GM19035 (cell line): ENCODE data around the gene ZNF445.
"Not testable (repeated sequence)": the region's sequence is repeated elsewhere in the genome, so short reads cannot be mapped to it uniquely, and the experiment has no call there.

Source experiments
- ATAC-seq: cut with Tn5 transposase; IDR thresholded peaks from one replicate; pipeline ENCODE4 v1.9.1; 2021; ENCODE audit not compliant: unreplicated experiment

Gene ZNF445

GRCh38 chr3:44477312-44478030 is at the start of gene ZNF445:
Gene ZNF445 (minus strand): TSS chr3:44477670. CDS start chr3:44455549, 22,121 bp downstream.
- peak; percentile 95 for ATAC-seq

GRCh38 chr3:44525060-44525459 is 47.6 kb upstream of the ZNF445 start:
- no peak for ATAC-seq

DNA sequence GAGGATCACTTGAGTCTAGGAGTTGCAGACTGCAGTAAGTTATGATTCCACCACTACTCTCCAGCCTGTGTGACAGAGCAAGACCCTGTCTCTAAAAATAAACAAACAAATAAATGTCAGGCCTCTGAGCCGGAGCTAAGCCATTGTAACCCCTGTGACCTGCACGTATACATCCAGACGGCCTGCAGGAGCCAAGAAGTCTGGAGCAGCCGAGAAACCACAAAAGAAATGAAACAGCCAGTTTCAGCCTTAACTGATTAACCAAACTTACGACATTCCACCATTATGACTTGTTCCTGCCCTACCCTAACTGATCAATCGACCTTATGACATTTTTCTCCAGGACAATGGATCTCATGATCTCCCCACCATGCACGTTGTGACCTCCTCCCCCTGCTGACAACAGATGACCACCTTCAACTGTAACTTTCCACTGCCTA is 45.0 kb upstream of the ZNF445 start:
- no peak for ATAC-seq

DNA sequence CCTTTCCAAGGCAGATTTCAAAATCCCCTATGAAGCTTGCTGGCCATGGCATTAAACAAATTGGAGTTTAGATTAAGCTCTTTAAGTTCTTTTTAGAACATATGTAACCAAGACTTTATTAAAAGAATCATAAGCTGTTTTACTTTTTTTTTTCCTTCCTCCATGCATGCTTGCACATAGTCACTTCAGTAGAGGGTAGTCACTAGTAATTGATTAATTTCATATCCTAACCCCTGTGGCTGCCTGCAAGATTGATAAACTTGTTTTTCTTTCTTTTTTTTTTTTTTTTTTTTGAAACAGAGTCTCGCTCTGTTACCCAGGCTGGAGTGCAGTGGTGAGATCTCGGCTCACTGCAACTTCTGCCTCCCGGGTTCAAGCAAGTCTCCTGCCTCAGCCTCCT is 44.3 kb upstream of the ZNF445 start:
- ATAC-seq = no peak

GRCh38 chr3:44518782-44519156 is 41.3 kb upstream of the ZNF445 start:
- ATAC-seq = no peak

GRCh38 chr3:44516230-44516629 is 38.8 kb upstream of the ZNF445 start:
- ATAC-seq = no peak

DNA sequence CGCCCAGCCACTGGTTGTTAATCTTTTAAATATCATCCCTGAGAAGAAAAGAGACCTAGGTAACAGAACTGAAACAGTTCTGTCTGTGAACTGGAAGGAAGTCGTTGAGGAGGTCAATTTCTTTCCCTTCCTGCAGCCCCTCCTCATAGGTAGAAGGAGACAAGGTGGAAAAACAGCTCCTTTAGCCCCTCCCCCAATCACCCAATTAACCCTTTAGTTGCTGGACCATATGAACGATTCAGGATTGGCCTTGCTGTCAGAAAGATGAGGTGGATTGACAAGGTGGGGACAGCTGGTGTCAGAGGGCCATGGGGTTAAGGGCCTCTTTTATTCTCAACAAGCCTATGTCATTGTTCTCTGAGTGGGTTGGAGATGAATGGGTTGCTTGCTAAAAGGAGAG is 36.0 kb upstream of the ZNF445 start:
- no peak for ATAC-seq

GRCh38 chr3:44511238-44511566 is 33.7 kb upstream of the ZNF445 start:
- ATAC-seq = no peak

- peak; percentile 42 for ATAC-seq
Measured at GRCh38 chr3:44510000-44510368, 32.5 kb upstream of the ZNF445 start.

- ATAC-seq = no peak
Measured at GRCh38 chr3:44509393-44509921, 32.0 kb upstream of the ZNF445 start.

DNA sequence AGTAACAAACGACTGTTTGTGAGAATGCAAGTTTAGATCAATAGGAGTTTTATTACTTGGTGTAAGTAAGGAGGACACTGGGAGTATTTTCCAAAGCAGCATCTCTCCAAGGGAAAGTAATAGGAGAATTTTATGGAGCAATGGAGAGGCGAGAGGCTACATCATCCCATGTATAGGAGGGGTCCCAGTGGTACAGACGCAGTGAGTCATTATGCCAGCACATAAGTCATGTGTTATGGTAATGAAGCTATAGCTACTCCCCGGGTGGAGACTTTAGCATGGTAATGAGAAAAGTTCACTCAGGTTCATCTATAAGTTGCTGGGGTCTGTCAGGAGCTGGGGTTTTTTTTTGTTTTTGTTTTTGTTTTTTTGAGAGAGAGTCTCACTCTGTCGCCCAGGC is 29.5 kb upstream of the ZNF445 start:
- no peak for ATAC-seq

DNA sequence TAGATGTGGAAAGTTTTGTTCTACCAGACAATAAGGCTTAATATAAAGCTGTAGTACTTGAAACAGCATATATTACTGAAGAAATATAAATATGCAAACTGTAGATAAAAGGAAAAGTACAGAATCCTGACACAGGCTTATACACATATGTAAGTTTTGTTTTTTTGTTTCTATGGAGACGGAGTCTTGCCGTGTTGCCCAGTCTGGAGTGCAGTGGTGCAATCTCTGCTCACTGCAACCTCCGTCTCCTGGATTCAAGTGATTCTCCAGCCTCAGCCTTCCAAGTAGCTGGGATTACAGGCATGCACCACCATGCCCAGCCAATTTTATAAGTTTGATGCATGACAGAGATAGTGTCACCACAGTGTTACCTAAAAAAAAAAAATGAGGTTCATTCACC is 29.1 kb upstream of the ZNF445 start:
- no peak for ATAC-seq

DNA sequence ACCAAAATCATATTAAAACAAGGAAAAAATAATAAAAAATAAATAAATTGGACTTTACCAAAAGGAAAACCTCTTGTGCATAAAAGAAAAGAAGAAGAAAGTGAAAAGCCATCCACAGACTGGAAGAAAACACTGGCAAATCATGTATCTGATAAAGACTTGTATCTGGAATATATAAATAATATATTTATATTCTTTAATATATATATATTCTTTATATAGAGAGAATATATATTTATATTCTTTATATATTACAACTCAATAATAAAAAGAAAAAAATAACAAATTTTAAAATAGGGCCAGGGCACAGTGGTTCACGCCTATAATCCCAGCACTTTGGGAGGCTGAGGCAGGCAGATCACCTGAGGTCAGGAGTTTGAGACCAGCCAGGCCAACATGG is 27.1 kb upstream of the ZNF445 start:
- no peak for ATAC-seq

- ATAC-seq = not testable (repeated sequence)
Measured at GRCh38 chr3:44503178-44503577, 25.7 kb upstream of the ZNF445 start.

- ATAC-seq = no peak
Measured at GRCh38 chr3:44501971-44502370, 24.5 kb upstream of the ZNF445 start.

DNA sequence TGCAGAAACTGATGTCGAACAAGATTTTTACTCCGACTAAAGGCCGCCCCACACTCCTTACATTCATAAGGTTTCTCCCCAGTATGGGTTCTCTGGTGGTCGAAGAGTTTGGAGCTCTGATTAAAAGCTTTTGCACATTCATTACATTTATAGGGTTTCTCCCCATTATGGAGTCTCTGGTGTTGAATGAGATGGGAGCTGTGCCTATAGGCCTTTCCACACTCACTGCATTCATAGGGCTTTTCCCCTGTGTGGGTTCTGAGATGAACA is 22.4 kb upstream of the ZNF445 start:
- ATAC-seq = not testable (repeated sequence)

DNA sequence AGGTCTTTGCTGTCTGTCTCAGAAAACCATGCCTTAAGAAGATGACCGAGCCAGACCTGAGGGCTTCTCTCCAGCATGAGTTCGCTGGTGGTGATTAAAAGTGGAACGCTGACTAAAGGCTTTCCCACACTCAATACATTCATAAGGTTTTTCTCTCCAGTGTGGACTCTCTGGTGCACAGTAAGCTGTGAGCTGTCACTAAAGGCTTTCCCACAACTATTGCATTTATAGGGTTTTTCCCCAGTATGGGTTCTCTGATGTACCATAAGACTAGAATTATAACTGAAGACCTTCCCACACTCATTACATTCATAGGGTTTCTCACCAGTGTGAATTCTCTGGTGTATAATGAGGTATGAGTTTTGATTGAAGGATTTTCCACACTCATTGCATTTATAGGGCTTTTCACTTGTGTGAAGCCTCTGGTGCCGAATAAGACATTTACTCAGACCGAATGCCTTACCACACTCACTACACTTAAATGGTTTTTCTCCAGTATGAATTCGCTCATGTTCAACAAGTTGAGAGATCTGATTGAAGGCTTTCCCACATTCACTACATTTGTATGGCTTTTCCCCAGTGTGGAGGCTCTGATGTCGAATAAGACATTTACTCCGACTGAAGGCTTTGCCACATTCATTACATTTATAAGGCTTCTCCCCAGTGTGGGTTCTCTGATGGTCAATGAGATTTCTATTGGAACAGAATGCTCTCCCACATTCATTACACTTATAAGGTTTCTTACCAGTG is 21.9 kb upstream of the ZNF445 start:
- no peak for ATAC-seq

DNA sequence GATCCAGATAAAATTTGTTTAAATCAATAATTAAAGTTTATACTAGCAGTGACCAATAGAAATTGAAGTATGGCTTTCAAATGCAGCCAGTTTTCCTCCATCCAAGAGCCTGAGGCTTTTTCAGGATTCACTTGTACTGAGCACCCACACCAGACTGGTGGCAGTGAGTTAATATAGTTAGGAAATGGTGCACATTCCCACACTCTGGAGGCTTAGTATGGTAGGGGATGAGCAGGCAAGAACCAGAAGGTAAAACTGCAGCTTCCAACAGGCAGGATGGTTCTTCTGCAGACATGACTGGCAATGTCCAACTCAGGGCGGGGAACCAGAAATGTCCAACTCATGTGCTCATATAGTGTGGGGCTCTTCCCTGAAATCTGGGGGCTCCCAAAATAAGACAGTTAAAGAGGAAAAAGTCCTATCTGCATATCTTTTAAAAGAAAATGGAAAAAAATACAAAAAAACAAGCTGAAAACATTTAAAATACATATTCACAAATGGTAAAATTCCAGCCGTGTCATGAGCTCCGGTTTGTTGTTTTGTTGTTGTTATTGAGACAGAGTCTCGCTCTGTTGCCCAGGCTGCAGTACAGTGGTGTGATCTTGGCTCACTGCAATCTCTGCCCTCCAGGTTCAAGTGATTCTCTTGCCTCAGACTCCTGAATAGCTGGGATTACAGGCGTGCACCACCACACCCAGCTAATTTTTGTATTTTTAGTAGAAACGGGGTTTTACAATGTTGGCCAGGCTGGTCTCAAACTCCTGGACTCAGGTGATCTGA is 18.4 kb upstream of the ZNF445 start:
- no peak for ATAC-seq

DNA sequence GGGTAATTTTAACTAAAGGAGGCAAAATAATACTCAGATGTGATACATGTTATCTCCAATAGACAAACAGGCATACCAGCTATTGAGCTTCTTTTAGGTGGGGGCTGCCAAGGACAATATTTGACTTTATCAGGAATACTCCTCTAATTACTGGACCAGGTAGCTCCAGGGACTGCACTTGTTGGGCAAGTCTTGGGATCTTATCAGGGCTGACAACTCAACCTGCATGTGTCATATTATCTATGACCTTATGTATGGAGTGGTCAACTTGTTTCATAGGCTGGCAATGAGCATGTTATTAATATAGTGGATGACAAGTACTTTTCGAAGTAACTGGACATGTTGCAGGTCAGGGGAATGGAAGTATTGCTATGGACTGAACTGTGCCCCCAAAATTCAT is 15.0 kb upstream of the ZNF445 start:
- no peak for ATAC-seq

DNA sequence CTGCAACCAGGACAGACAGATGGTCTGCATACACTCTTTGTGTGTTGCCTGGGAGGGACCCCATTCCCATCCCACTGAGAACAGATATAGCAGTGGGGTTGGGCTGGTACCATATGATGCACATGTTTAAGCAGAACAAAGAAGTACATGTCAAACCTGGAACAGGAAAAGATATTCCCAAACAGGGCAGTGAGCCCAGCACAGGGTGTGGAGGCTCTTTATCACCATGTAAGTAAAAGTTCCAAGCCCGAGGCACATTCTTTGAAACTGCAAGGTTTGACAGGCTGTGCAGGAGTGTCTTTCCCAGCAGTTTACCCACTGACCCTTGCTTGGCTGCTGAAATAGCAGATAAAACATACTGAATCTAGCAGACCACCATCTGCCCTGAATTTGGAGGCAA is 5.3 kb upstream of the ZNF445 start:
- no peak for ATAC-seq

GRCh38 chr3:44478606-44479094 is 1.2 kb upstream of the ZNF445 start:
- no peak for ATAC-seq

DNA sequence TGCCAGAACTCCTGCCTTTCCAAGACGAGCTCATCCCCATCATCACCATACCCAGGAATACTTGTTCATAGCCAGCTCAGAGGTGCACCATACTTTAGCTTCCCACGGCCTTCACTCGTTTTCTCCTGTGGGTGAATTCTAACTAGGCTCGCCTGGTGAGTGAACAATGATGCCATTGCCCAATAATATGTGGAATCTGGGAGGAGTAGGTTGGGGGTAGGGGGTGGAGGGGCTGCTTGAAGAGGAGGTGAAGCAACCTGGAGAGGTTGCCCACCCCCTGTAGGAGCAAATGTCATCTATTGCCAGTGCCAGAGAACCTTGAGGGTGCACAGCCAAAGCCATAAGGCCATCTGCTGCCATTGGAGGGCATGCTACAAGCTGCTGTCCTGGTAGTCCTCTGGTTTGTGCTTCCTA is 592 bp upstream of the ZNF445 start:
- no peak for ATAC-seq
